Measurements from ENCODE around the gene PTX4.

DNA sequence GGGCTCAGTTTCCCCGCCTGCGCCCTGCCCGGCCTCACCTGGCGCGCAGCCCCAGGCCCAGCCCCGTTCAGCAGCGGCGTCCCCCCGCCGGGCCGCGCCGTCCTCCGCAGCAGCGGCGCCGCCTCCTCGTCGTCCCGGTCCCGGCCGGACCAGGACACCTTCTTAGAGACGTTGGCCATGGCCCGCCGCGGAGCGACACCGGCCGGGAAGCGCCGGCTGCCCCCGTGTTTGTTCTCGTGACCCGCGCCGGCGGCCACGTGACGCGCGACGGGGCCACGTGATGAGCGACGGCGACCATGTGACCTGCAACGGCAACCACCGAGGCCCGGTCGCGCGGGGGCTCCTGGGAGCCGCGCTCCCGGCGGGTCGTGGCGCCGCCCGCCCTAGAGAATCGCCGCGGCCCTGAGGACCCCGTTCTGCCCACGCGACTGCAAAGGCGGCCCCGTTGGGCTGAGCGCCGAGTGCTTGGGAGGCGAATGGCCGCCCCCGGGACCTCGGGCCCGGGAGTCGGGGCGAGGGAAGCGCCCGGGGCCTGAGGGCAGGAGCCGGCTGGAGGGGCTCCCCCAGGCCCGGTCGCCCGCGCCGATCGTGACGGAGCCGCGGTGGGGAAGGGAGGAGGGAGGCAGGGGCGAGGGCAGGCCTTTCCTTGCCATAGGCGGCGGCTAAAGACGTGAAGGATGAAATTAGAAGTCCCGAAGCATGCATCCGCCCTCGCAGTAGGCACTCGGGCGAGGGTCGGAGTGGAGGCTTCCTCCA is 13.8 kb downstream of the PTX4 start, which contains the start of gene CLCN7:
- TF ChIP-seq, protein P1, sequence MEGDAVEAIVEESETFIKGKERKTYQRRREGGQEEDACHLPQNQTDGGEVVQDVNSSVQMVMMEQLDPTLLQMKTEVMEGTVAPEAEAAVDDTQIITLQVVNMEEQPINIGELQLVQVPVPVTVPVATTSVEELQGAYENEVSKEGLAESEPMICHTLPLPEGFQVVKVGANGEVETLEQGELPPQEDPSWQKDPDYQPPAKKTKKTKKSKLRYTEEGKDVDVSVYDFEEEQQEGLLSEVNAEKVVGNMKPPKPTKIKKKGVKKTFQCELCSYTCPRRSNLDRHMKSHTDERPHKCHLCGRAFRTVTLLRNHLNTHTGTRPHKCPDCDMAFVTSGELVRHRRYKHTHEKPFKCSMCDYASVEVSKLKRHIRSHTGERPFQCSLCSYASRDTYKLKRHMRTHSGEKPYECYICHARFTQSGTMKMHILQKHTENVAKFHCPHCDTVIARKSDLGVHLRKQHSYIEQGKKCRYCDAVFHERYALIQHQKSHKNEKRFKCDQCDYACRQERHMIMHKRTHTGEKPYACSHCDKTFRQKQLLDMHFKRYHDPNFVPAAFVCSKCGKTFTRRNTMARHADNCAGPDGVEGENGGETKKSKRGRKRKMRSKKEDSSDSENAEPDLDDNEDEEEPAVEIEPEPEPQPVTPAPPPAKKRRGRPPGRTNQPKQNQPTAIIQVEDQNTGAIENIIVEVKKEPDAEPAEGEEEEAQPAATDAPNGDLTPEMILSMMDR (IDR thresholded peaks at IDR 0.05): peak in 2 of 6 experiments; percentile 9 to 42
- peak in 3 of 4 donors; percentile 79 to 94 (median 94) for TF ChIP-seq POLR2A (IDR thresholded peaks at IDR 0.05)

Data from esophagus squamous epithelium (tissue), 4 donors.